ENCODE measurements around the gene TSPAN11. TPM values are rescaled to one million over a fixed set of nuclear protein-coding genes. Genes with fewer than 3 reads are reported as not detected.

The TSPAN11 gene
- total RNA-seq, 4 donors from 2014 or later: 10.7 to 30.6 (median 18.3) TPM

DNA sequence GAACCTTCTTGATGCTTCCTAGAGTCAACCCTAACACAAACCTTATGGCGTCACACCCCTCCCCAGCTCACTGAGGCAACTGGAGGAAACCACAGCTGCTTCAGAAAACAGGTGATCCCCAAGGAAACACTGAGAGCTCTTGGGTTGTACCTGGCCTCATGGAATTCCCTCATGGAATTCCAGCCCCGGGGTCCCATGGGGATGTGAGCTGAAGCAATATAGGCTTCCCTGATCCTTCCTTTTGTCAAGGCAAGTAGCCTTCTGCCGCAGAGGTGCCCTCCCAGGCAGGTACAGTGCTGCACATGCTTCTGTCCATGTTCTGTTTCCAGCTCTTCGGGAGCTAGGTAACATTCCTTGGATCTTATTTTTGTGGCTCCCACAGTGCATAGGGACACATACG is 47.3 kb downstream of the TSPAN11 start:
- DNase-seq (ENCODE audit: low spot score in 2 of 2): no peak
- Histone ChIP-seq H3K4me3 (no peak overlapping the region), H3K36me3 (no peaks in the 10 kb centered on the region), H3K9me3 (no peaks in the 10 kb centered on the region), H3K27ac (no peak overlapping the region), H3K27me3 (no peaks in the 10 kb centered on the region), H3K4me1 (peaks cover 0 to 44% (median 1%) of the 10 kb centered on the region in 4 donors)
- 83 to 88% methylated on average over 5 of the region's 5 CpGs for WGBS, 2 donors
- no peak for TF ChIP-seq POLR2A (IDR thresholded peaks at IDR 0.05)
- TF ChIP-seq, protein P1, sequence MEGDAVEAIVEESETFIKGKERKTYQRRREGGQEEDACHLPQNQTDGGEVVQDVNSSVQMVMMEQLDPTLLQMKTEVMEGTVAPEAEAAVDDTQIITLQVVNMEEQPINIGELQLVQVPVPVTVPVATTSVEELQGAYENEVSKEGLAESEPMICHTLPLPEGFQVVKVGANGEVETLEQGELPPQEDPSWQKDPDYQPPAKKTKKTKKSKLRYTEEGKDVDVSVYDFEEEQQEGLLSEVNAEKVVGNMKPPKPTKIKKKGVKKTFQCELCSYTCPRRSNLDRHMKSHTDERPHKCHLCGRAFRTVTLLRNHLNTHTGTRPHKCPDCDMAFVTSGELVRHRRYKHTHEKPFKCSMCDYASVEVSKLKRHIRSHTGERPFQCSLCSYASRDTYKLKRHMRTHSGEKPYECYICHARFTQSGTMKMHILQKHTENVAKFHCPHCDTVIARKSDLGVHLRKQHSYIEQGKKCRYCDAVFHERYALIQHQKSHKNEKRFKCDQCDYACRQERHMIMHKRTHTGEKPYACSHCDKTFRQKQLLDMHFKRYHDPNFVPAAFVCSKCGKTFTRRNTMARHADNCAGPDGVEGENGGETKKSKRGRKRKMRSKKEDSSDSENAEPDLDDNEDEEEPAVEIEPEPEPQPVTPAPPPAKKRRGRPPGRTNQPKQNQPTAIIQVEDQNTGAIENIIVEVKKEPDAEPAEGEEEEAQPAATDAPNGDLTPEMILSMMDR (IDR thresholded peaks at IDR 0.05): no peak
- no peak for TF ChIP-seq EP300 (IDR thresholded peaks at IDR 0.05)

DNA sequence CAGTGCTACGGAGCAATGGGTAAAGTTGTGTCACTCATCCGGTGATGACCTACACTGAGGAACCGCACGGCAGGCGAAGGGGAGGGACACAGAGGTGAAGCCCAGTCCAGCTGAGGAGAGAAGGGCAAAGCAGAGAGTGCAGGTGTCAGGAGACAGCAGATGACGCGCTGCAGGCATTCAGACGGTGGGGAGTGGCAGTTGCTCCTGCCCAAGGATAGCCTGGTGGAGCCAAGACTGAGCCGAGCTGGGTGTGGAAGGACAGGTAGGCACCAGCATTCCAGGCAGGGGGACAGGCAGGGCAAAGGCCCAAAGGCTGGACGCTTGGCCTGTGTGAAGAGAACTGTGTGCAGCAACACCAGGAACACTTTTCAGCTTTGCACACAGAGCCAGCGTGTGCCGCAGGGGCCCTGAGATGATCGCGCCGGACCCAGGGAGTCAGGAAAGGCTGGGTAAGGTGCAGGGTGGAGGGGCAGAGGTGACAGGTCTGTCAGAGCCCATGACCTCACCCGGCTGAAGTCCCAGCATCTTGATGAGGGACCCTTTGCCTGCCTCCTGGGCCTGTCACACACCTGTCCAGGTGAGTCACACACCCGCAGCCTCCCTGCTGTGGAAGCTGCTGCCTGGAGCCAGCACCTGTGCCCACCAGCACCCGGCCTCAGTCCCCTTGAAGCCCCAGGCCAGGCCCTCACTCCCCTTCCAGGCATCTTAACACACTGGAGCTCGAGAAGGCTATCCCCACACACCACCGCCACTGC is 48.4 kb downstream of the TSPAN11 start:
- Histone ChIP-seq H3K27ac (no peak overlapping the region), H3K4me1 (peaks cover 0 to 52% (median 1%) of the 10 kb centered on the region in 4 donors), H3K27me3 (no peaks in the 10 kb centered on the region), H3K9me3 (no peaks in the 10 kb centered on the region), H3K4me3 (no peak overlapping the region), H3K36me3 (no peaks in the 10 kb centered on the region)
- TF ChIP-seq EP300 (IDR thresholded peaks at IDR 0.05) (no peak), POLR2A (IDR thresholded peaks at IDR 0.05) (no peak)
- TF ChIP-seq, protein P1 (IDR thresholded peaks at IDR 0.05): no peak
- no peak for DNase-seq (ENCODE audit: low spot score in 2 of 2)
- WGBS, 2 donors: 87% methylated on average over 20 of the region's 20 CpGs

DNA sequence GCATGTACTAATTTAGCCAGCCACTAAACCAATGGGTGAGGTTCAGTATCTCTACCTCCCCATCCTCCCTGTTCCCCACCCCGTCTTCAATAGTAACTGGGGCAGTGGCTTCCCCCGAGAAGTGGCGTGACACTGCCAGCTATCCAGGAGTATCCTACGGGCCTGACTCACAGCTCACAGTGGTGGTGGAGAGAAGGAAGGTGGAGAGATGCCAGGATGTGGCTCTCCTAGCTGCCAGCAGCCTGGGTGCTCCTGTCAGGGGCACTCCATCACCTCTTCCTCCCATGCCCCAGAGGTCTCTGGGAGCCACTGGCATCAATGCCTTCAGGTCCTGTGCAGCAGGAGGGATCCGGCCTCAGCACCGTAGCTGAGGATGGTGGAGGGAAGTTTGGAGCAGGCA is 49.0 kb downstream of the TSPAN11 start:
- Histone ChIP-seq H3K27me3 (no peaks in the 10 kb centered on the region), H3K4me3 (no peak overlapping the region), H3K9me3 (no peaks in the 10 kb centered on the region), H3K36me3 (no peaks in the 10 kb centered on the region), H3K27ac (no peak overlapping the region), H3K4me1 (peaks cover 0 to 49% (median 1%) of the 10 kb centered on the region in 4 donors)
- 82 to 85% methylated on average over 6 of the region's 6 CpGs for WGBS, 2 donors
- TF ChIP-seq POLR2A (IDR thresholded peaks at IDR 0.05) (no peak), EP300 (IDR thresholded peaks at IDR 0.05) (no peak)
- TF ChIP-seq, protein P1 (IDR thresholded peaks at IDR 0.05): no peak
- DNase-seq (ENCODE audit: low spot score in 2 of 2): no peak

DNA sequence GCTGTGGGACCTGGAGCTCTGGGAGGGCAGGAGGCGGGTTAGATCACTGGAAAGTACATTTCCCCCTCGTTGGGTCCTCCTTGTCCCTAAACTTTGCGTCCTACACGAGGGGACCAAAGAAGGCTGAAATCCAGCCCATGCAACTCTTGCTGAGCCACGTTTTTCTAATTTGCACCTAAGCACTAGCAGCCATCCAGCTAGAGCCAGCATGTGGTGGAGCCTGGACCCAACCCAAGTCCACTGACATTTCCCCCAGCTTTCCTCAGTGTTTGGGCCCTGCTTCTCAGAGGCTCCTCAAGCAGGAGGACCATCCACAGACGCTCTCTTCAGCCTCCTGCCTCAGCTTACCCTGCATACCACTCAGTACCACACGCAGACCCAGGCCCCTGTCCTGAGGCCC is 49.7 kb downstream of the TSPAN11 start:
- peaks cover 0 to 48% (median 0%) of the 10 kb centered on the region in 4 donors for H3K4me1 ChIP-seq
- H3K27ac ChIP-seq: peak overlapping the region in 1 of 4 donors; percentile 20
- TF ChIP-seq, protein P1 (IDR thresholded peaks at IDR 0.05): no peak
- TF ChIP-seq EP300 (IDR thresholded peaks at IDR 0.05) (no peak), POLR2A (IDR thresholded peaks at IDR 0.05) (no peak)
- DNase-seq (ENCODE audit: low spot score in 2 of 2): no peak
- 62 to 72% methylated on average over 7 of the region's 7 CpGs for WGBS, 2 donors
- no peaks in the 10 kb centered on the region for H3K27me3 ChIP-seq
- H3K9me3 ChIP-seq: no peaks in the 10 kb centered on the region
- no peak overlapping the region for H3K4me3 ChIP-seq
- H3K36me3 ChIP-seq: no peaks in the 10 kb centered on the region

DNA sequence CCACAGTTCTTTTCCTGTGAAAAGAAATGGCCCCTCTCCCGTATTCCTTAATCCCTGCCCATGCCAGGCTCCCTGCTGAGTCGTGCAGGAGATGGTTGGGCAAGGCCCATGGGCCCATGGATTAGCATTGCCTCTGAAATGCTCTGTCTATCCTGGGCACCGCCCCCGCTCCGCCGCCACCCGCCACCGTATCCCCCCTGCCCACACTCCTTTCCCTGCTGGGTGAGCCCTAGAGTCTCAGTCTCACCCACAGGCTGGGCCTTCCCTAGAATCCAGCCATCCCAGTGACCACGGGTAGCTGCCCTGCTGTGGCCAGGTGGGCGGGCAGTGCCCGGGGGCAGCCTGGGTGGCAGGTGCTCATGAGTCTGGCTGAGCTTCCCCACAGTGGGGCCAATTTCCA is 50.6 kb downstream of the TSPAN11 start:
- no peak for DNase-seq (ENCODE audit: low spot score in 2 of 2)
- no peaks in the 10 kb centered on the region for H3K9me3 ChIP-seq

More for the DNA sequence above, 50.6 kb downstream of the TSPAN11 start:
- peak overlapping the region in 1 of 4 donors; percentile 20 for H3K27ac ChIP-seq
- no peaks in the 10 kb centered on the region for H3K27me3 ChIP-seq
- WGBS, 2 donors: 77 to 80% methylated on average over 8 to 11 of the region's 11 CpGs
- peaks cover 0 to 42% (median 0%) of the 10 kb centered on the region in 4 donors for H3K4me1 ChIP-seq
- H3K4me3 ChIP-seq: no peak overlapping the region
- TF ChIP-seq, protein P1 (IDR thresholded peaks at IDR 0.05): no peak
- no peaks in the 10 kb centered on the region for H3K36me3 ChIP-seq
